SU-DHL-6 (cell line): Measurements from ENCODE around the gene MPP1.

Experiments used
- H2AFZ ChIP-seq: fragments of 200-600 bp; sonication (generic); 2 replicates; pipeline ENCODE4 v1.6.1; 2014; ENCODE audit warnings: low read depth, mild to moderate bottlenecking, moderate library complexity, mixed read lengths, antibody characterized with exemption, low read length; ENCODE audit not compliant: severe bottlenecking
- H3F3A ChIP-seq: fragments of 200-600 bp; shearing (Covaris generic); 2 replicates; pipeline ENCODE4 v1.6.0; 2016; ENCODE audit warnings: antibody characterized with exemption, mild to moderate bottlenecking; ENCODE audit not compliant: insufficient read depth
- H3K27ac ChIP-seq: fragments of 200-600 bp; sonication (generic); 2 replicates; pipeline ENCODE4 v1.5.1; 2016; ENCODE audit warnings: low read depth, mild to moderate bottlenecking, low read length, moderate library complexity, mixed read lengths
- H3K27me3 ChIP-seq: fragments of 200-600 bp; sonication (generic), shearing (Covaris generic); 2 replicates; pipeline ENCODE4 v1.6.0; 2014; ENCODE audit warnings: mild to moderate bottlenecking, low read length
- H3K36me3 ChIP-seq: fragments of 200-600 bp; sonication (generic); 2 replicates; pipeline ENCODE4 v1.6.1; 2014; ENCODE audit warnings: mild to moderate bottlenecking, low read length, mixed read lengths
- H3K4me2 ChIP-seq: fragments of 300-600, 200-600 bp; shearing (Covaris generic), sonication (generic); 2 replicates; pipeline ENCODE4 v1.6.0; 2014; ENCODE audit warnings: low read length, low read depth, mild to moderate bottlenecking; ENCODE audit not compliant: poor library complexity, severe bottlenecking
- H3K4me3 ChIP-seq: fragments of 200-600 bp; sonication (generic); 2 replicates; pipeline ENCODE4 v1.5.1; 2014; ENCODE audit warnings: antibody characterized with exemption, low read length, mild to moderate bottlenecking, mixed read lengths; ENCODE audit not compliant: insufficient read depth, poor library complexity, severe bottlenecking
- H3K79me2 ChIP-seq: fragments of 200-600 bp; sonication (generic); 2 replicates; pipeline ENCODE4 v1.6.1; 2014; ENCODE audit warnings: mild to moderate bottlenecking, low read length, moderate library complexity; ENCODE audit not compliant: insufficient read depth
- H3K9ac ChIP-seq: fragments of 200-600 bp; sonication (generic); 2 replicates; pipeline ENCODE4 v1.7.0; 2014; ENCODE audit warnings: mild to moderate bottlenecking, low read length
- H3K9me2 ChIP-seq: fragments of 200-600 bp; sonication (generic); replicated peaks from 2 replicates; pipeline ENCODE4 v1.6.1; 2014; ENCODE audit warnings: low read length; ENCODE audit not compliant: insufficient read depth
- H3K9me3 ChIP-seq: fragments of 200-600 bp; sonication (generic); 2 replicates; pipeline ENCODE4 v1.6.1; 2014; ENCODE audit warnings: low read length, mixed read lengths; ENCODE audit not compliant: insufficient read depth
- H4K20me1 ChIP-seq: fragments of 200-600 bp; sonication (generic); 2 replicates; pipeline ENCODE4 v1.6.1; 2014; ENCODE audit warnings: low read depth, mild to moderate bottlenecking, antibody characterized with exemption, low read length, moderate library complexity, mixed read lengths
- CTCF ChIP-seq: fragments of 200-600 bp; sonication (generic); IDR thresholded peaks from one replicate; pipeline ENCODE4 v1.5.1; 2017; ENCODE audit warnings: antibody characterized with exemption, mild to moderate bottlenecking, low read length, moderate library complexity; ENCODE audit not compliant: insufficient read depth, poor library complexity, severe bottlenecking
- EZH2phosphoT487 ChIP-seq: fragments of 200-600 bp; sonication (generic), shearing (Covaris generic); conservative IDR thresholded peaks from 2 replicates; pipeline ENCODE4 v1.6.1; 2018; ENCODE audit warnings: mild to moderate bottlenecking, antibody characterized with exemption, low read length, moderate library complexity, mixed read lengths

MPP1 gene

GRCh38 chrX:154735695-154736393 is 69.4 kb downstream of the MPP1 start:
- Histone ChIP-seq H3K4me3 (no peak overlapping the region), H3K79me2 (no peaks in the 10 kb centered on the region), H4K20me1 (no peaks in the 10 kb centered on the region), H3K27me3 (no peaks in the 10 kb centered on the region), H3K4me2 (no peak overlapping the region), H3K36me3 (no peaks in the 10 kb centered on the region), H2AFZ (no peak overlapping the region), H3K9me2 (no peaks in the 10 kb centered on the region), H3K9me3 (no peaks in the 10 kb centered on the region), H3K27ac (no peak overlapping the region), H3F3A (no peaks in the 10 kb centered on the region), H3K9ac (no peak overlapping the region)
- TF ChIP-seq EZH2phosphoT487 (no peak), CTCF (no peak)

- Histone ChIP-seq H3K4me2 (no peak overlapping the region), H3K27me3 (no peaks in the 10 kb centered on the region), H3K79me2 (no peaks in the 10 kb centered on the region), H4K20me1 (no peaks in the 10 kb centered on the region), H3K36me3 (no peaks in the 10 kb centered on the region), H3K9me2 (no peaks in the 10 kb centered on the region), H3F3A (no peaks in the 10 kb centered on the region), H3K4me3 (no peak overlapping the region), H3K27ac (no peak overlapping the region), H3K9me3 (no peaks in the 10 kb centered on the region), H2AFZ (no peak overlapping the region), H3K9ac (no peak overlapping the region)
- TF ChIP-seq CTCF (no peak), EZH2phosphoT487 (no peak)
Measured at GRCh38 chrX:154734061-154734781, 71.1 kb downstream of the MPP1 start.

GRCh38 chrX:154733066-154733425 is 72.2 kb downstream of the MPP1 start:
- H3K4me2 ChIP-seq, result no peak overlapping the region
- no peak for TF ChIP-seq EZH2phosphoT487
- no peak for TF ChIP-seq CTCF
- no peak overlapping the region for H3K27ac ChIP-seq
- H3K4me3 ChIP-seq, result no peak overlapping the region
- no peaks in the 10 kb centered on the region for H3K36me3 ChIP-seq
- H3K9me3 ChIP-seq, result no peaks in the 10 kb centered on the region
- no peak overlapping the region for H3K9ac ChIP-seq
- no peaks in the 10 kb centered on the region for H3K27me3 ChIP-seq
- no peaks in the 10 kb centered on the region for H3K9me2 ChIP-seq
- no peaks in the 10 kb centered on the region for H3K79me2 ChIP-seq
- H4K20me1 ChIP-seq, result no peaks in the 10 kb centered on the region
- no peak overlapping the region for H2AFZ ChIP-seq
- H3F3A ChIP-seq, result no peaks in the 10 kb centered on the region
